Endothelial cell of umbilical vein (primary cell): ENCODE results near the gene CDCP1. TPM values are rescaled to one million over a fixed set of nuclear protein-coding genes. Genes with fewer than 3 reads are reported as not detected.

ENCODE experiments used
- BruUV-seq: library from RNA; stranded (reverse); fragments of 400-500 nt; replicated peaks from 2 replicates; lab custom pipeline; 2021; lab: Mats Ljungman, UMichigan
- CTCF ChIA-PET: fragments of 300-600, 350-600 bp; sonication (Branson Sonifier 250); formaldehyde crosslinking; loops from one replicate; lab custom pipeline; 2021; ENCODE audit warnings: antibody characterized with exemption, inconsistent platforms; lab: Charles Lee
- POLR2A ChIA-PET: fragments of 300-600, 350-600 bp; sonication (Branson Sonifier 250); formaldehyde crosslinking; loops from one replicate; lab custom pipeline; 2021; ENCODE audit warnings: antibody characterized with exemption, inconsistent platforms; lab: Charles Lee
- DNase-seq: peaks from one replicate; pipeline ENCODE4 v3.0.0-alpha.2; 2011; ENCODE audit warnings: low read depth, low spot score
- FAIRE-seq: peaks from 2 replicates; lab custom pipeline; 2011; peaks lifted over from hg19 to GRCh38; lab: Jason Lieb, UNC
- H2AFZ ChIP-seq: 2 replicates; pipeline ENCODE4 v1.6.0; 2012; ENCODE audit warnings: low read depth, low read length, control low read depth, inconsistent platforms
- H3K27ac ChIP-seq: 2 replicates; pipeline ENCODE4 v1.5.1; 2011; ENCODE audit warnings: low read depth, mild to moderate bottlenecking, control low read depth, low read length, moderate library complexity; ENCODE audit not compliant: insufficient read depth
- H3K27me3 ChIP-seq, 2 experiments: 2 replicates each; pipeline versions ENCODE4 v1.6.0 to v1.6.1; 2011; ENCODE audit warnings: low read length in 2 of 2, mixed read lengths in 1 of 2; ENCODE audit not compliant: control insufficient read depth in 2 of 2, insufficient read depth in 2 of 2
- H3K36me3 ChIP-seq, 2 experiments: 2 replicates in 1 of 2; 3 replicates in 1 of 2; pipeline ENCODE4 v1.5.1; 2011; ENCODE audit warnings: low read length in 2 of 2, mild to moderate bottlenecking in 1 of 2, moderate library complexity in 1 of 2; ENCODE audit not compliant: control insufficient read depth in 2 of 2, insufficient read depth in 2 of 2; ENCODE audit errors: extremely low read depth in 1 of 2
- H3K4me1 ChIP-seq: 3 replicates; pipeline ENCODE4 v1.5.1; 2011; ENCODE audit warnings: mild to moderate bottlenecking, low read length; ENCODE audit not compliant: control insufficient read depth, insufficient read depth; ENCODE audit errors: extremely low read depth
- H3K4me2 ChIP-seq: 2 replicates; pipeline ENCODE4 v1.6.1; 2011; ENCODE audit warnings: low read length, control low read depth, mixed read lengths; ENCODE audit not compliant: insufficient read depth
- H3K4me3 ChIP-seq, 3 experiments: fragments of 200-600 bp in 1 of 3; sonication (generic), shearing (Covaris generic) in 1 of 3; replicated peaks in 1 of 3; 2 replicates each; pipeline ENCODE4 v1.5.1; 2011 to 2016; ENCODE audit warnings: control low read depth in 3 of 3, low read length in 3 of 3, mild to moderate bottlenecking in 2 of 3, inconsistent platforms in 1 of 3, low read depth in 1 of 3, moderate library complexity in 1 of 3; ENCODE audit not compliant: insufficient read depth in 1 of 3
- H3K79me2 ChIP-seq: 2 replicates; pipeline ENCODE4 v1.6.0; 2012; ENCODE audit warnings: low read length, inconsistent platforms; ENCODE audit not compliant: control insufficient read depth, insufficient read depth
- H3K9ac ChIP-seq: replicated peaks from 2 replicates; pipeline ENCODE3; 2011; ENCODE audit warnings: low read length, control low read depth; ENCODE audit not compliant: insufficient read depth; ENCODE audit errors: extremely low read depth
- H3K9me1 ChIP-seq: replicated peaks from 3 replicates; pipeline ENCODE4 v1.6.0; 2011; ENCODE audit warnings: mild to moderate bottlenecking, low read length; ENCODE audit not compliant: control insufficient read depth, insufficient read depth; ENCODE audit errors: extremely low read depth
- H3K9me3 ChIP-seq: replicated peaks from 2 replicates; pipeline ENCODE4 v1.5.1; 2012; ENCODE audit warnings: low read length, inconsistent platforms; ENCODE audit not compliant: control insufficient read depth, insufficient read depth
- H4K20me1 ChIP-seq: replicated peaks from 2 replicates; pipeline ENCODE3; 2011; ENCODE audit warnings: mild to moderate bottlenecking, low read length; ENCODE audit not compliant: control insufficient read depth, insufficient read depth; ENCODE audit errors: extremely low read depth
- CTCF ChIP-seq, 2 donors: IDR thresholded peaks; 1 replicate in 1 of 2; 2 replicates in 1 of 2; pipeline ENCODE4 v1.5.1; 2011; ENCODE audit warnings: low read length in 2 of 2, mild to moderate bottlenecking in 2 of 2, moderate library complexity in 2 of 2, control low read depth in 1 of 2, inconsistent platforms in 1 of 2, low read depth in 1 of 2; ENCODE audit not compliant: insufficient read depth in 1 of 2; ENCODE audit errors: extremely low read depth in 1 of 2
- EZH2 ChIP-seq: IDR thresholded peaks from 2 replicates; pipeline ENCODE4 v1.6.1; 2012; ENCODE audit warnings: borderline replicate concordance, low read depth, mild to moderate bottlenecking, moderate library complexity, low read length, inconsistent platforms; ENCODE audit not compliant: severe bottlenecking
- FOS ChIP-seq: IDR thresholded peaks from 2 replicates; pipeline ENCODE4 v1.6.1; 2011; ENCODE audit warnings: mild to moderate bottlenecking, low read length, moderate library complexity, borderline replicate concordance; ENCODE audit not compliant: insufficient read depth
- GATA2 ChIP-seq: IDR thresholded peaks from 2 replicates; pipeline ENCODE4 v1.7.0; 2011; ENCODE audit warnings: low read depth, mild to moderate bottlenecking, moderate library complexity, mixed read lengths, low read length; ENCODE audit not compliant: insufficient read length, insufficient read depth
- JUN ChIP-seq: IDR thresholded peaks from 2 replicates; pipeline ENCODE4 v1.6.1; 2011; ENCODE audit warnings: borderline replicate concordance, low read depth; ENCODE audit not compliant: insufficient read length, insufficient read depth
- POLR2A ChIP-seq: IDR thresholded peaks from 2 replicates; pipeline ENCODE4 v1.6.1; 2012; ENCODE audit warnings: low read depth, mild to moderate bottlenecking, control low read depth, low read length
- POLR2AphosphoS5 ChIP-seq: IDR thresholded peaks from 2 replicates; pipeline ENCODE4 v1.6.1; 2012; ENCODE audit warnings: low read depth, mild to moderate bottlenecking, control low read depth, low read length, moderate library complexity; ENCODE audit not compliant: insufficient read depth
- dilution Hi-C: fragments of 300-500 bp; cut with MboI; formaldehyde crosslinking; loops from one replicate; pipeline ENCODE4 v1.15.0; 2019; ENCODE audit warnings: low sequenced_read_pairs; ENCODE audit not compliant: extremely low pct_ligation_motif_present
- intact Hi-C: fragments of 100-400 bp; cut with micrococcal nuclease; formaldehyde crosslinking; loops from one replicate; pipeline ENCODE4 v1.10.0; 2022
- polyA plus RNA-seq, 4 experiments: library from polyadenylated mRNA; depleted of rRNA in 3 of 4; stranded (reverse) in 3 of 4; unstranded in 1 of 4; fragments of >200 nt; gene quantifications; 2 replicates each; pipeline versions ENCODE4 v1.2.1 to v1.2.3, GENCODE V29; 2011 to 2012; ENCODE audit warnings: missing spikeins in 1 of 4
- total RNA-seq: library from RNA; stranded (reverse); gene quantifications from 2 replicates; pipeline ENCODE4 v1.2.3, GENCODE V29; 2021
- TF ChIP-seq, protein P1 (sequence below): IDR thresholded peaks from 2 replicates; pipeline ENCODE4 v1.6.1; 2011; ENCODE audit not compliant: insufficient read depth, insufficient read length

CDCP1 gene
- total and polyA plus RNA-seq, 2 donors (not counting 3 experiments of a cell fraction or from before 2014, with no cell fraction given): 0.01 to 0.22 TPM

DNA sequence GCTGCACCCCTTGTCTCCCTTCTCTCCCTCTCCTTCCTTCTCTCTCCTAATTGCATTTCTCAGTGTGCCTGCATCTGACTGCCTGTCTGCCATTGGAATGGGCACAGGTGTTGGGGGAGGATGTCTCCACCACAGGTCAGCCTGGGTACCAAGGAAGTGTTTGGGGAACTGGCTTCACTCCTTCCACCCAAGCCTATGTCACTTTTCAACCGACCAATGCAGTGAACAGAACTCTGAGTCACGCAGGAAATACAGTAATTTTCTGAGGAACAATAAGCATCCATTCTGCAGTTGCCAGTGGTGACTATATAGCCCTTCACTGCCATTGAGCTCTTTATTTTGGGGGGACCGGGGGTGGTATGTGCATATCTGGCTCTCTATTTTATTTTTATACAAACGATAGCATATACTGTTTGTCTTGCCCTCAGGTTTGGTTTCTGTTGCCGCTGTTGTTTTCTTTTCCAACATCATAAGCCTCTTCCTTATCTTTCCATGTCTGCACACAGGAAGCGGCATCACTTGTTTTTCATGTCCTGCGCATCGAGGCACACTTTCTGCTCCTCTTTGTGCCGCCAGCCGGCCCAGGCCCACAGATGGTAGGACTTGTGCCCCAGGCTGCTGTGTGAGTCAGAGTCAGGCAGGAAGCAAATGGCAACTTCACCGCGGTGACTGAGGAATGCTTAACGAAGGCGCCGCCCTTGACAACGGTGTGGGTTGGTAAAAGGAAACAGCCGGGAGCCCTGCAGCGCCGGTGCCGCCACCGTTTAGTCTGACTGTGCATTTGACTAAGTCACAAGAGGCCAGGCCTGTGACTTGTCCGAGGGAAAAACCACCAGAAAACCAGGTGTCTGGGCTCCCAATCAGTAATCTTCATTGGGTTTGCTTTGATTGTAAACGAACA lies 21.1 kb upstream of the CDCP1 start:
- intact Hi-C loops (loop anchor here (1.0 to 5.0 kb wide), 6 partner anchors 34 to 500 kb away; no protein-coding TSS in a partner anchor), dilution Hi-C loops (no loop called here)
- Histone ChIP-seq H3K27ac (peak overlapping the region; percentile 97), H3K9me3 (no peaks in the 10 kb centered on the region), H3K27me3 (no peaks in the 10 kb centered on the region), H3K4me1 (peaks cover 22% of the 10 kb centered on the region), H3K9ac (peak overlapping the region; percentile 85), H3K9me1 (no peaks in the 10 kb centered on the region), H3K4me2 (peak overlapping the region; percentile 73), H3K79me2 (no peaks in the 10 kb centered on the region), H3K4me3 (peak overlapping the region in 1 of 3 experiments; percentile 28), H4K20me1 (no peaks in the 10 kb centered on the region), H3K36me3 (no peaks in the 10 kb centered on the region), H2AFZ (peak overlapping the region; percentile 32)
- DNase-seq: peak; percentile 93
- BruUV-seq: TSS peak; percentile 88
- peak; percentile 95 for FAIRE-seq
- ChIA-PET POLR2A (interaction anchor here (0.6 kb wide), 1 partner anchor 155 kb away, joined by 3 read pairs; no protein-coding TSS in a partner anchor), CTCF (interaction anchor here (0.6 to 1.8 kb wide), 8 partner anchors 9 to 126 kb away, joined by 3 to 18 read pairs (median 5); no protein-coding TSS in a partner anchor)
- TF ChIP-seq, protein P1, sequence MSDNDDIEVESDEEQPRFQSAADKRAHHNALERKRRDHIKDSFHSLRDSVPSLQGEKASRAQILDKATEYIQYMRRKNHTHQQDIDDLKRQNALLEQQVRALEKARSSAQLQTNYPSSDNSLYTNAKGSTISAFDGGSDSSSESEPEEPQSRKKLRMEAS: no peak
- TF ChIP-seq POLR2AphosphoS5 (peak; percentile 60), GATA2 (peak; percentile 40), CTCF (IDR thresholded peaks at IDR 0.05; ENCODE audit: extremely low read depth in 1 of 2, insufficient read depth in 1 of 2, low read depth in 1 of 2, low read length in 2 of 2) (no peak), EZH2 (no peak), POLR2A (peak; percentile 11), JUN (peak; percentile 63), FOS (peak; percentile 77)
